Keratinocyte (primary cell): Measurements from ENCODE around the gene PARD3B.

ENCODE experiments used
- EZH2 ChIP-seq: IDR thresholded peaks from one replicate; pipeline ENCODE4 v1.6.1; 2012; ENCODE audit warnings: inconsistent platforms, mild to moderate bottlenecking, low read length, moderate library complexity
- TF ChIP-seq, protein P1 (sequence below), 3 experiments: IDR thresholded peaks in 1 of 3; conservative IDR thresholded peaks in 1 of 3; optimal IDR thresholded peaks in 1 of 3; 2 replicates in 2 of 3; 3 replicates in 1 of 3; pipeline versions ENCODE3 to v1.5.1; 2011; ENCODE audit warnings: low read length in 3 of 3, mild to moderate bottlenecking in 3 of 3, moderate library complexity in 2 of 3, control low read depth in 1 of 3, inconsistent platforms in 1 of 3; ENCODE audit not compliant: insufficient read depth in 2 of 3; ENCODE audit errors: extremely low read depth in 1 of 3

DNA sequence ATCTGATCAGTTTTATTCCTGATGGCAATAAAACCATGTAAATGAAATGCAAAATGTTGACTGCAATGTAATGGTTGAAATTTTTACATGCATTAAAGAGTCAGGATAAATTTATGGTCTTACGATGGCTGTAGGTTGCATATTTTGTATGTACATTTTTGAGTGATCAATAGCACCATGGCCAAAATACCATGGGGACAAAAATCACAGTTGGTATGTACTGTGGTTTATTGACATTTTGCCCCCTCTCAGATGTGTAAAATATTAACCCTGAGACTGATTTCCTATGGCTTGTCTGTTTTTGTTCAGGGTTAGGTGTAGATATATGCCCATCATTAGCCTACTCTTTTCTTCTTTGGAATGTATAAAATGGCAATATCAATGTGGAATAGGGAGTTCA, 138.1 kb downstream of the PARD3B start:
- TF ChIP-seq, protein P1, sequence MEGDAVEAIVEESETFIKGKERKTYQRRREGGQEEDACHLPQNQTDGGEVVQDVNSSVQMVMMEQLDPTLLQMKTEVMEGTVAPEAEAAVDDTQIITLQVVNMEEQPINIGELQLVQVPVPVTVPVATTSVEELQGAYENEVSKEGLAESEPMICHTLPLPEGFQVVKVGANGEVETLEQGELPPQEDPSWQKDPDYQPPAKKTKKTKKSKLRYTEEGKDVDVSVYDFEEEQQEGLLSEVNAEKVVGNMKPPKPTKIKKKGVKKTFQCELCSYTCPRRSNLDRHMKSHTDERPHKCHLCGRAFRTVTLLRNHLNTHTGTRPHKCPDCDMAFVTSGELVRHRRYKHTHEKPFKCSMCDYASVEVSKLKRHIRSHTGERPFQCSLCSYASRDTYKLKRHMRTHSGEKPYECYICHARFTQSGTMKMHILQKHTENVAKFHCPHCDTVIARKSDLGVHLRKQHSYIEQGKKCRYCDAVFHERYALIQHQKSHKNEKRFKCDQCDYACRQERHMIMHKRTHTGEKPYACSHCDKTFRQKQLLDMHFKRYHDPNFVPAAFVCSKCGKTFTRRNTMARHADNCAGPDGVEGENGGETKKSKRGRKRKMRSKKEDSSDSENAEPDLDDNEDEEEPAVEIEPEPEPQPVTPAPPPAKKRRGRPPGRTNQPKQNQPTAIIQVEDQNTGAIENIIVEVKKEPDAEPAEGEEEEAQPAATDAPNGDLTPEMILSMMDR (optimal IDR thresholded peaks at IDR 0.05 in 1 of 3, IDR thresholded peaks at IDR 0.05 in 1 of 3, conservative IDR thresholded peaks at IDR 0.05 in 1 of 3; ENCODE audit: extremely low read depth in 1 of 3, insufficient read depth in 2 of 3, low read length in 3 of 3): no peak
- TF ChIP-seq EZH2: no peak
